ENCODE measurements around the gene CSAG2. TPM values are rescaled to one million over a fixed set of nuclear protein-coding genes. Genes with fewer than 3 reads are reported as not detected.
"Not testable (repeated sequence)": the region's sequence is repeated elsewhere in the genome, so short reads cannot be mapped to it uniquely, and the experiment has no call there.

CSAG2 gene, protein sequence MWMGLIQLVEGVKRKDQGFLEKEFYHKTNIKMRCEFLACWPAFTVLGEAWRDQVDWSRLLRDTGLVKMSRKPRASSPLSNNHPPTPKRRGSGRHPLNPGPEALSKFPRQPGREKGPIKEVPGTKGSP
- not detected for total RNA-seq

DNA sequence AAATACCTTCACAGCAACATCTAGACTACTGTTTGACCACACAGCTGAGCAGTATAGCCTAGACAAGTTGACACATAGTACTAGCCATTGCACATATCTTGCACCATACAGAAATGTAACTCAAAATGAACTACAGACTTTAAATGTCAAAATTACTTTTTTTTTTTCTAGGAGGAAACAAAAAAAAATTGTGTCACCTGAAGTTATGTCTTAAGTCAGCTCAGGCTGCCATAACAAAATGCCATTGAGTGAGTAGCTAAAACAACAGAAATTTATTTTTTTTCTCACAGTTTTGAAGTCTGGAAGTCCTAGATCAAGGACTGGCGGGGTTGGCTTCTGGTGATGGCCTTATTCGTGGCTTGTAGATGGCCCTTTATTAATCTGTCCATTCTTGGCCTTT, at the start of gene CSAG2:
TSS of gene CSAG2 (minus strand) at position 101 of the 400 bp plus-strand sequence. CDS start 161 bp downstream, outside the sequence.
- H3K9me3 Mint-ChIP-seq, H3K27ac Mint-ChIP-seq, H3K4me3 Mint-ChIP-seq, H3K27me3 Mint-ChIP-seq, H3K36me3 Mint-ChIP-seq, H3K4me1 Mint-ChIP-seq, DNase-seq: not testable (repeated sequence)

GRCh38 chrX:152754871-152755270, 45.8 kb upstream of the CSAG2 start:
- H3K4me1 Mint-ChIP-seq, H3K9me3 Mint-ChIP-seq, H3K27ac Mint-ChIP-seq, H3K27me3 Mint-ChIP-seq, H3K4me3 Mint-ChIP-seq, DNase-seq, H3K36me3 Mint-ChIP-seq: not testable (repeated sequence)

DNA sequence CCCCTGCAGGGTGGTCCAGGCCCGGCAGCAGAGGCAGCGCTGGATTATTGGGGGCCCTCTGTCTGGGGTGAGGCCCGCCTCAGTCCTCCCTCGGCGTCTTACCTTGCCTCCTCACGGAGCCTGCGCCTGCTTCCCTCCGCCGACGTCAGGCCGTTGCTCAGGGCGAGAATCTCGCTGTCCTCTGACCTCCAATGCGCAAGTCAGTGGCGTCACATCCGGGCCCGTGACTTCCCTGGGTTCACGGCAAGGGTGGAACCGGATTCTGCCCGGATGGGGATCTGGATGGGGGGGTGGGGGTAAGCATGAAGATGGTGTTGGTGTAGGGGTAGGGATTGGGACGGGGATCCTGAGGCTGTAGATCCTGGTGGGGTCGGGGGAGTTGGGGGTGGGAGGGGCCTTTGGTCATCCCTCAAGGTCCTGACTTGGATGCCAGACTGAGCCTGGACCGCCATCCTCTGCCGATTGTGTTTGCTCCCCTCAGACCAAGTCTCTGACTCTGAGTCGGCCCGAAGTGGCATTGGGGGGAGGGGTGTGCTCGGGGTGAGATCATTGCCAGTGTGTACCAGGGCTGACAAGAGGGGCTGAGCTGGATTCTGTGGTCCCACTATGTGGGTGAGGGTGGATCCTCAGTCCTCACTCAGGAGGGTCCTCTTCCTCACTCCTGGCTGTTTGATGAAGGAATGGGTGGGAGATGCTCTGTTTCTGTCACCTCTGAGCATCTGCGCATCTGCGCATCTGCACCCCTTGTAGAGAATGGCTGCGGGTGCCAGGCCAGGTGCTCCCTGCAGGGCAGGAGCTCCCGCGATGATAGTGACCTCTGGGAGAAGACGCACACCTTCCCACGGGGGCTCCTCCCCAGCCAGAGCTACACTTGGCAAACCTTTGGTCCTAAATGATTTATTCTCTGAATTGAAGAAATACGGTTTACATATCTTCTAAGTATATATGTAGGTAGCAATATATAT, 44.9 kb upstream of the CSAG2 start, which contains the start of gene MAGEA2:
TSS of gene MAGEA2 (minus strand) at position 157 of the 965 bp plus-strand sequence. CDS start 2,479 bp downstream, outside the sequence.
- not testable (repeated sequence) for H3K9me3 Mint-ChIP-seq, H3K4me3 Mint-ChIP-seq, H3K27me3 Mint-ChIP-seq, DNase-seq, H3K4me1 Mint-ChIP-seq, H3K36me3 Mint-ChIP-seq, H3K27ac Mint-ChIP-seq

GRCh38 chrX:152738560-152738959, 29.5 kb upstream of the CSAG2 start:
- H3K4me3 Mint-ChIP-seq, result no peak overlapping the region
- DNase-seq, result no peak
- H3K27me3 Mint-ChIP-seq, result no peaks in the 10 kb centered on the region
- no peaks in the 10 kb centered on the region for H3K36me3 Mint-ChIP-seq
- no peaks in the 10 kb centered on the region for H3K4me1 Mint-ChIP-seq
- no peaks in the 10 kb centered on the region for H3K9me3 Mint-ChIP-seq
- H3K27ac Mint-ChIP-seq, result no peak overlapping the region

GRCh38 chrX:152736528-152736927, 27.5 kb upstream of the CSAG2 start:
- not testable (repeated sequence) for DNase-seq, H3K27me3 Mint-ChIP-seq, H3K9me3 Mint-ChIP-seq, H3K36me3 Mint-ChIP-seq, H3K27ac Mint-ChIP-seq, H3K4me3 Mint-ChIP-seq, H3K4me1 Mint-ChIP-seq

- no peaks in the 10 kb centered on the region for H3K4me1 Mint-ChIP-seq
- no peaks in the 10 kb centered on the region for H3K36me3 Mint-ChIP-seq
- H3K27me3 Mint-ChIP-seq, result no peaks in the 10 kb centered on the region
- no peak for DNase-seq
- no peak overlapping the region for H3K4me3 Mint-ChIP-seq
- H3K27ac Mint-ChIP-seq, result no peak overlapping the region
- no peaks in the 10 kb centered on the region for H3K9me3 Mint-ChIP-seq
These were observed 26.9 kb upstream of the CSAG2 start for GRCh38 chrX:152735860-152736511.

- DNase-seq, result no peak
- Mint-ChIP-seq H3K4me1 (no peaks in the 10 kb centered on the region), H3K9me3 (no peaks in the 10 kb centered on the region), H3K27ac (no peak overlapping the region), H3K27me3 (no peaks in the 10 kb centered on the region), H3K36me3 (no peaks in the 10 kb centered on the region), H3K4me3 (no peak overlapping the region)
These were observed 26.0 kb upstream of the CSAG2 start for GRCh38 chrX:152735101-152735500.

DNA sequence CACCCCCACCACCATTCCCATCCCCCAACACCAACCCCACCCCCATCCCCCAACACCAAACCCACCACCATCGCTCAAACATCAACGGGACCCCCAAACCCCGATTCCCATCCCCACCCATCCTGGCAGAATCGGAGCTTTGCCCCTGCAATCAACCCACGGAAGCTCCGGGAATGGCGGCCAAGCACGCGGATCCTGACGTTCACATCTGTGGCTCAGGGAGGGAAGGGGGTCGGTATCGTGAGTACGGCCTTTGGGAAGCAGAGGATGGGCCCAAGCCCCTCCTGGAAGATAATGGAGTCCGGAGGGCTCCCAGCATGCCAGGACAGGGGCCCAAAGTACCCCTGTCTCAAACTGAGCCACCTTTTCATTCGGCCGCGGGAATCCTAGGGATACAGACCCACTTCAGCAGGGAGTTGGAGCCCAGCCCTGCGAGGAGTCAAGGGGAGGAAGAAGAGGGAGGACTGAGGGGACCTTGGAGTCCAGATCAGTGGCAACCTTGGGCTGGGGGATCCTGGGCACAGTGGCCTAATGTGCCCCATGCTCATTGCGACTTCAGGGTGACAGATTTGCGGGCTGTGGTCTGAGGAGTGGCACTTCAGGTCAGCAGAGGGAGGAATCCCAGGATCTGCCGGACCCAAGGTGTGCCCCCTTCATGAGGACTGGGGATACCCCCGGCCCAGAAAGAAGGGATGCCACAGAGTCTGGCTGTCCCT, 25.2 kb upstream of the CSAG2 start:
- H3K27me3 Mint-ChIP-seq, H3K4me3 Mint-ChIP-seq, H3K36me3 Mint-ChIP-seq, DNase-seq, H3K4me1 Mint-ChIP-seq, H3K27ac Mint-ChIP-seq, H3K9me3 Mint-ChIP-seq: not testable (repeated sequence)

GRCh38 chrX:152733261-152733975, 24.3 kb upstream of the CSAG2 start, which contains the start of the genes CSAG1 and MAGEA12:
Gene CSAG1 (minus strand): TSS chrX:152733721. CDS start chrX:152732460, 1,261 bp downstream.
Gene MAGEA12 (plus strand): TSS chrX:152733757. CDS start chrX:152736162, 2,405 bp downstream.
- Mint-ChIP-seq H3K27ac (no peak within 1 kb of the TSS), H3K9me3 (no peaks in the 10 kb centered on the region), H3K27me3 (no peaks in the 10 kb centered on the region), H3K4me3 (no peak within 1 kb of the TSS), H3K4me1 (no peaks in the 10 kb centered on the region), H3K36me3 (no peaks in the 10 kb centered on the region)
- no peak for DNase-seq

DNA sequence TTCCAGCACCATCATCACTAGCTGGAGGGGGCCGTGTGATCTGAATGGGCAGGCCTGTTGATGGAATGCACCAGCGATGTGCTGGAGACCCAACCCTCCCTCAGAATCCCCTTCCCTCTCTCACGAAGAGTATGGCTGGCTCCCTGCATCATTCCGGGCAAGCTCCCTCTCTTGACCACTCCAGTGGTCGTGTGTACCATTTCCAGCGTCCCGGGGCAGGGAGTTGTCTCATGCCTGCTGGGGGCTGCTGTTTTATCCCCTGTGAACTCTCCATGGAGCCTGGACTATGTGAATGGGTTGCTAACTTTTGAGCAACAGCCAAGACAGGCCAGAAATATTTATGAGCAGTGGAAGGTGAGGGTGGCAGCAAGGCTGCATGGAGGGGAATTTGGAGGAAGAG, 16.3 kb upstream of the CSAG2 start:
- no peak for DNase-seq
- H3K27me3 Mint-ChIP-seq, result peaks cover 4% of the 10 kb centered on the region
- H3K9me3 Mint-ChIP-seq, result no peaks in the 10 kb centered on the region
- no peaks in the 10 kb centered on the region for H3K4me1 Mint-ChIP-seq
- no peak overlapping the region for H3K4me3 Mint-ChIP-seq
- no peaks in the 10 kb centered on the region for H3K36me3 Mint-ChIP-seq
- no peak overlapping the region for H3K27ac Mint-ChIP-seq

- H3K36me3 Mint-ChIP-seq, H3K4me1 Mint-ChIP-seq, H3K27ac Mint-ChIP-seq, H3K27me3 Mint-ChIP-seq, H3K9me3 Mint-ChIP-seq, DNase-seq, H3K4me3 Mint-ChIP-seq: not testable (repeated sequence)
These were observed 5.0 kb upstream of the CSAG2 start, which contains the start of gene MAGEA2B for GRCh38 chrX:152713815-152714787. Gene MAGEA2B (plus strand): TSS chrX:152714628. CDS start chrX:152717107, 2,479 bp downstream.

DNA sequence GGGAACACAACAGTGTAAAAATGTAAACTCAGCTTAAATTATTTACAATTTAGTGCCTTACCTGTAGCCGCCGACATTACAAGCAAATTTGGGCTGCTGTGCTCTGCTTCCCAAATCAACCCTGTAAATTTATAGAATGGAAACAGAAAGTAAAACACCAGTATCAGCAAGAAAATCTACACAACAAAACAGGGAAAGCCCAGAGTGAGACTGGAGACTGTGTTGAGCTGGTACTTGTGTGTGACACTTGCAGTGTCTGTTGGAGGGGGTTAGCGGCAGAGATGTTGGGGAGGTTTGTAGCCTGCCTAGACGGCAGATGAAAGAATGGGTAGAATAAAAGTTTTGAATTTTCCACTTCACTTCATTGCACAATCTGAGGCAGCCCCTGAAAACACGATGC, 4.1 kb upstream of the CSAG2 start:
- H3K27me3 Mint-ChIP-seq, H3K9me3 Mint-ChIP-seq, H3K4me1 Mint-ChIP-seq, H3K27ac Mint-ChIP-seq, H3K4me3 Mint-ChIP-seq, DNase-seq, H3K36me3 Mint-ChIP-seq: not testable (repeated sequence)

DNA sequence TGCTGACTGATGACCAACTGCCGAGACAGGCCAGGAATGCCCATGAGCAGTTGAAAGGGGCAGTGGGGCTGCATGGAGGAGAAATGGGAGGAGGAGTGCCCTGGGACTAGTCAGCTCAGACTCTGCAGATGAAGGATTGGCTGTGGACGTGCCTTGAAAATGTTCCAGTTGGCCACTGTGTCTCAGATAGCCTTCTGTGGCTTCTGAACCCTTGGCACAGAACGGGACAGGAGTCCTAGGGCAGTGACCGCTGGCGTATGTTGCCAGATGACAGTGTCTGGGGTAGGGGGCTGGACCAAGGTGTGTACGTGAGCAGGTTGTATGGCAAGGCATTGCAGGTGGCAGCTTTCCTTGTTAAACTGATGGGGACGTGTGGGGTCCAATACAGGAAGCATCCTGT, 2.6 kb downstream of the CSAG2 start:
- not testable (repeated sequence) for DNase-seq, H3K36me3 Mint-ChIP-seq, H3K9me3 Mint-ChIP-seq, H3K27ac Mint-ChIP-seq, H3K4me1 Mint-ChIP-seq, H3K4me3 Mint-ChIP-seq, H3K27me3 Mint-ChIP-seq
